CD4-positive, alpha-beta T cell treated with Interleukin-17A for 1 hour (primary cell): ENCODE results near the gene MAP2K2.

ENCODE experiments used
- DNase-seq: peaks from one replicate; pipeline ENCODE4 v3.0.0-alpha.2; 2020

Gene MAP2K2

GRCh38 chr19:4077800-4078684, 45.9 kb downstream of the MAP2K2 start:
- peak; percentile 56 for DNase-seq

GRCh38 chr19:4077007-4077374, 46.9 kb downstream of the MAP2K2 start:
- DNase-seq = no peak

GRCh38 chr19:4075373-4075772, 48.5 kb downstream of the MAP2K2 start:
- no peak for DNase-seq

- DNase-seq = no peak
Observed at GRCh38 chr19:4071610-4072009, 52.3 kb downstream of the MAP2K2 start.

- DNase-seq = peak; percentile 72
Observed at GRCh38 chr19:4069331-4069959, 54.5 kb downstream of the MAP2K2 start.

GRCh38 chr19:4068047-4068966, 55.6 kb downstream of the MAP2K2 start:
- DNase-seq = peak; percentile 45

GRCh38 chr19:4067396-4068046, 56.4 kb downstream of the MAP2K2 start:
- no peak for DNase-seq

GRCh38 chr19:4066682-4067395, 57.1 kb downstream of the MAP2K2 start, which contains the start of gene ZBTB7A:
Gene ZBTB7A (minus strand): TSS chr19:4066899. CDS start chr19:4055232, 11,667 bp downstream.
- DNase-seq = peak; percentile 87

GRCh38 chr19:4066176-4066606, 57.7 kb downstream of the MAP2K2 start:
- no peak for DNase-seq

- peak; percentile 97 for DNase-seq
Observed at GRCh38 chr19:4065430-4066175, 58.3 kb downstream of the MAP2K2 start.

GRCh38 chr19:4064496-4065260, 59.2 kb downstream of the MAP2K2 start:
- peak; percentile 63 for DNase-seq

- DNase-seq = no peak
Observed at GRCh38 chr19:4064149-4064495, 59.8 kb downstream of the MAP2K2 start.

GRCh38 chr19:4063369-4064148, 60.4 kb downstream of the MAP2K2 start:
- DNase-seq = peak; percentile 20

GRCh38 chr19:4062419-4063368, 61.2 kb downstream of the MAP2K2 start:
- no peak for DNase-seq

- DNase-seq = no peak
Observed at GRCh38 chr19:4061683-4062418, 62.1 kb downstream of the MAP2K2 start.

- DNase-seq = peak; percentile 57
Observed at GRCh38 chr19:4061178-4061682, 62.7 kb downstream of the MAP2K2 start.

GRCh38 chr19:4060621-4061177, 63.2 kb downstream of the MAP2K2 start:
- DNase-seq = no peak
